T1000 (cell line): ENCODE data around the gene NUDT3.
"Not testable (repeated sequence)": the region's sequence is repeated elsewhere in the genome, so short reads cannot be mapped to it uniquely, and the experiment has no call there.

Experiments used
- DNase-seq: peaks from one replicate; lab custom pipeline; 2025; ENCODE audit warnings: mixed read lengths; lab: John Stamatoyannopoulos, UW

Gene NUDT3

DNA sequence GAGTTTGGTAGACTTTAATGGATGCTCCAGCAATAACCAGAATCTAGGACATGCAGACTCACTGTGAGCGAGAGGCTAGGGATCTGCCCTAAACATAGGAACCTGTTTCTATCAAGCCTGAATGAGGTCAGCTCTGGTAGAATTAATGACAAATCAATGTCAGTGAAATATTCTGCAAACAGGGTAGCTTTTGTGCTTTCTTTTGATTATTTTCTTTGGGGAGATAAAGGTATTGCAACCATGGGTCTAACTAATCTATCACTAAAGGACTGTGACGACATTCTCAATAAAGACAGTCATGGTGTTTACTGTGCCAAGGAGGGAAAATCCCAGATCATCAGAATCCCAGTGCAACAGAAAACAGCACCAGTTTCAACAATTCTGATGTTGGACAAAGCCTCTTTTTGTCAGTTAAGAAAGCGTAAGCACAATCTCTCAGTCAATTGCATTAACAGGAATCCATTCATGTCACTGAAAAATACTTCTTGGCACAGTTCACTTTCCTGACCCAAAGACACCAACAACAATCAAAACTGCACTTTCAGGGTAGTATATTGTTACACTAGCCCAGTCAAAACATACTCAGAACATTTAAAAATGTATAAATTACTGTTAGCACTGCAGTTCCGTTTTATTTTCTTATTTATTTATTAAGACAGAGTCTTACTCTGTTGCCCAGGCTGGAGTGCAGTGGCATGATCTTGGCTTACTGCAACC lies 106.9 kb downstream of the NUDT3 start:
- DNase-seq: no peak

DNA sequence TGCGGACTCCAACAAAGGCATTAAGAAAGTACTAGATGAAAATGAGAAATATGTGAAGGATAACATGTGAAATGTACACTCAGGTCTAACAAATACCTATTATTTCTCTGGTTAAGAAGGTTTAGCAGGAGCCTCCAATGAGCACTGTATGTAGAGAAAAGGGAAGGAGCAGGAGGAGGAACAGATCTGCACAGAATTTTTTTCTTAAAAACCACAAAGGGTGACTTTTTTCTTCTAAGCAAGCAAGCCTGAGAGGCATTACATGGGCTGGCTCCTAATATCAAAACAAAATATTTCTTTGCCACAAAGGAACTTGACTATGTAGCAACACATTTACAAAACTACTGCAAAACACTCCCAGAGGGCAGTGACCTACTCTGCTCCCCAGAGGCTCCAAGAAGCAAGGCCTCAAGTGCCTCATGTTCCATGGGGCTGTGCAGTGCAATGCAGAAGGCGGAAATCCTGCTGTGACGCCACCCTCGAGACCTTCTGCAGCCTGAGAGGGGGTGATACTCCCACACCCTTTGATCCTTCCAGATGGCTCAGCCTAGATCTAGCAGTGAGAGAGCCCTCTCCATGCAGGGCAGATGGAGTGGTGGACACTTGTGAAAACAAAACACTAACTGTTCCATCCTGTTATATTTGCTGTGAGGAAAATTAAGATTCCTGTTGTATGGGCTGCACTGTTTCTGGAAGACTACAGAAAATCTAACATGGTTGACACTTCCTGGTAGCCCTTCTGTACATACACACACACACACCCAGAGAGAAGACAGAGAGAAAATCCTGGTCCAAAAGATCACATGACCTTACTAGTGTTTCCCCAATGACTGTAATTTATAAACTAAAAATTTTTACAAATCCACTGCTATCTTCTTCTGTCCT lies 107.7 kb downstream of the NUDT3 start:
- no peak for DNase-seq

DNA sequence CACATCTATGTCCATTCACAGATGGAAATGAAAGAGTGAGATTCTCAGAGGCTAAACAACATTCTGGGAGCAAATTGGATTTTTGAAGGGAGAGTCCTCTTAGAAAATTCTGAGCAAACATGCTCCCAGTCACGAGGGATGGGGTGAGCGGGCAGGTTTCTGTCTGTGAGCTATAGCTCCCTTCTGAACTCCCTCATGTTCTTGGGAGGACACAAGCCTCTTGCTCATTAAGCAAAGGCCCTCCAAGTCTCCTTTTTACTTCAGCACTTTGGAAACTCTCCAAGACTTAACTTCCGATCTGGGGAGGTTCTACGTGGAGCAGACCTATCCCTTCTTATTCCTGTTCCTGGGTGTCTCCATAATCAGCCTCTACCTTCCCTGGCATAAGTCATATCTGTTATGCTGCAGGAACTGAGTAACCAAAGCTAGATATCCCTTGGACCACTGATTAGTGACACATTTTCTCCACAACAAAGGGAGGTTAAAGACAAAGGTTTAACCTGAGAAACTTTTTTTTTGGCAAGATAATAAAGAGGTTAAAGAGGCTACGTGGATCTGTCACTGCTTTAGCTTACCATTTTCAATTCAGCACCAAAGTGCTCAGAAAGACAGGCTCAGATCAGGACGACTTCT lies 110.7 kb downstream of the NUDT3 start:
- DNase-seq: no peak

DNA sequence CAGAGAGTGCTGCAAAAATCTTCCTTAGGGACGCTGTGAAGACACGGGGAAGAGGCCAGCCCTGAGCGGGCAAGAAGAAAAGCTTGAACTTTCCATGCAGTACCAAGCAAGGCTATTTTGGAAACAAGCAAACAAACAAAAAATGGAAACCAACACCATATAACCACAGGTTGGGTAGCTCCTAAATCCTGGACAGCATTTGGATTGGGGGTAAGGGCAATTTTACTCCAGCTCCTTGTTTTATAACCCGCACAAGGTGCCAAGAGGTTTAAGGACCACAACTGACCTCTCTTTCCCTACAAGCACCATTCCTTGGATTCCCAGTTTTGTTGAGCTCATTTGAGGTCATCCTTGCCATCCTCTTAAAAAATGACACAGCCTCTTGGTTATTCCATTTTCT lies 112.3 kb downstream of the NUDT3 start:
- no peak for DNase-seq

DNA sequence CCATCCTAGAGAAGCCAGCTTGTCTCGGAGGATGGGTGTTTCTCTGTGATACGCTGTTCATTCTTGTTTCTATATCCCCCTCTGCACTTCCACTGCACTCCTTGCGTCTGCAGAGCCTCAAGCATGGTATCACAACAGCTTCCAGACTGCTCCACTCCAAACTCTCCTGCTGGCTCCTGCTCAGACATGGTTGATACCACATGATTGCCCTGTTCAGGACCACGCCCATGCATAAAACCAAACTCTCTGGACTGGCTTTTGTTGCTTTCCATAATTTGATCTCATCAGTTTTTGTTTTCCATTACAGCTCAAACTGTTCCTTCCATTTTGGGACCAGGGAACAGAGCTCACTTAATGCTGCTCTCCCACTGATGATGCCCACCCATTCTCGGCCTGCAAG lies 113.6 kb downstream of the NUDT3 start:
- DNase-seq: no peak

DNA sequence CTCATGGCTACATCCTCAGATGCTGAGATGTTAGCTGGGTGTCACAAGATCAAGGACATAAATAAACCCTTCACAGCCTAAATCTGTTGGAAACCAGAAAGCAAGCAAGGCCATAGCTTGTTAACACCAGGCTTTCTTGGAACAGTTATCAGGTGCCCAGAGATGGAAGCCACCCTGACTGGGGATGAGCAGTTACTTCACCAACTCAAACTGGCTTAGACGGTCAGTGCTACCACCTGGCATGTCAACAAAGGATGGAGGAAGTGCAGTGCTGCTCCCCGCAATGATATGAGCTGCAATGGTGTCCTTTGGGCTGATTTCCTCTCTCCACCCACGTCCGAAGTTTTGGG lies 114.7 kb downstream of the NUDT3 start:
- no peak for DNase-seq

DNA sequence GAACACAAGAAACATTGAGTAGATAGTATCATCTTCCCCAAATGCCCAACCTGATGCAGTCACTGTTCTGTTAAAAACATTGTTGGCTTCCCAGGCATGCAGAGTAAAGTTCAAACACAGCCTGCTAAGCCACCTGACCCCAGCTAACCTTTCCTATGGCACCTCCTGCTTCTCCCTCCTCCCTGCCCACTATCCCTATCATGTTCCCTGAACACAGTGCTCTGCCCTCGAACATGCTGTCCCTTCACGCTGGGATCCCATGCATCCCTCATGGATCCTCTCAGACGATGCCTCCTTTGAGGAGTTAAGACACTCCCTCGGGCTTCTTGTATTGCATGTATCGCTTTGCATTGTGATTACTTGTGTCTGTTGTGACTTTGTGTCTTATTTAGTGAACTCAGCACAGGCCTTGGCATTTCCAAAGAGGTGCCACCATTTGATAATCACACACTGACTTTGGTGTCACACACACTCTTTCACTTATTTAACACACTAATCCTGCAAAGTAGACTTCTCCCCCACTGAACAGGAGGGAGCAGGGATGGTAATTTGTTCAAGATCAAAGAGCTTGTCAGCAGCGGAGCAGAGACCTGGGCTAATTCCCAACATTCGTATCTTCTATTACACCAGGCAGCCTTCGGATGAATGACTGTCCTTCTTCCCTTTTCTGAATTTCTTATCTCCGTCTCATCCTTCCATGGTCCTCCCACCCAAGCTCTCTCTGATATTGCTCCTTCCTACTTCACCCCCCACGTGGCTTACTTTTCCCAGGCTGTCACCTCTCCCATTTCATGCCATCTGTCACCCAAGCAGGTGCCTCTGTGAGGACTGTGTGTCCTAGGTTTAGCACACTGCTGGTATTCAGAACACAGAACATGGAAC lies 115.3 kb downstream of the NUDT3 start:
- DNase-seq: no peak

DNA sequence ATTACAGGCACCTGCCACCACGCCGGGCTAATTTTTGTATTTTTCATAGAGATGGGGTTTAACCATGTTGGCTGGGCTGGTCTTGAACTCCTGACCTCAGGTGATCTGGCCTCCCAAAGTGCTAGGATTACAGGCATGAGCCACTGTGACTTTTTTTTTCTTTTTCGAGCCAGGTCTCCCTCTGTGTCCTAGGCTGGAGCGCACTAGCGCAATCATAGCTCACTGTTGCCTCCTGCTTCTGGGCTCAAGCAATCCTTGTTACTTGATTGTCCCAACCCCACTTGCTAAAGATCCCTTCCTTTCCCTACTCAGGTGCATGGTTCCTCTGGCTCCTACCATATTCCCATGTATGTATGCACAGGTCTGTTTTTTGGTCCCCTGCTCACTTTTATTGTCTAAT lies 116.3 kb downstream of the NUDT3 start:
- DNase-seq: no peak

DNA sequence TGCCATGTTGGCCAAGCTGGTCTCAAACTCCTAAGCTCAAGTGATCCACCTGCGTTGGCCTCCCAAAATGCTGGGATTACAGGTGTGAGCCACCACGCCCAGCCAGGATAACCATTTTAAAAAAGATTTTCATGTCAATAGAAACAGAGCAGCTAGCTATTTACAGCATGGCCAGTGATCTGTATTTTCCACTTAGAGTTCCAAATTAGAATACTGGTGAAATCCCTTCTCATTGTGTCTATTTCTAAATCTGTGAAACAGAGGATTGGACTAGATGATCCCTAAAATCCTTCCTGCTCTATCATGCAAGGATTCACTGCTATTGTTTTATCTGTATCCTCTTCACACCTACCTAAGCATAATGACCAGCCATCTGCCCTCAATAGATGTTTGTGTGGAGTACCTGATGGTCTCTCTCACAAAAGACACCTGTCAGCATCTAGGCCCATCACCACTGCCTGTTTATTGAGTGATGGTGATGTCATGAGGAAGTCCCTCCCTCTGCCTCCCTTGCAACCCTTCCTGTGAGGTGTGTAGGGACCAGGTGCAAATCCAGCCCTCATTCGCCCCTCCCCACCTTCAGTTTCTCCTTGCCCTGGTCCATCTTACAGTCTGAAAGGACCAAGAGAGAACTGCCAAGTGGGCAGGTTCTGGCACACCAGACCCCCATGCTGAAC lies 117.2 kb downstream of the NUDT3 start:
- DNase-seq: no peak

DNA sequence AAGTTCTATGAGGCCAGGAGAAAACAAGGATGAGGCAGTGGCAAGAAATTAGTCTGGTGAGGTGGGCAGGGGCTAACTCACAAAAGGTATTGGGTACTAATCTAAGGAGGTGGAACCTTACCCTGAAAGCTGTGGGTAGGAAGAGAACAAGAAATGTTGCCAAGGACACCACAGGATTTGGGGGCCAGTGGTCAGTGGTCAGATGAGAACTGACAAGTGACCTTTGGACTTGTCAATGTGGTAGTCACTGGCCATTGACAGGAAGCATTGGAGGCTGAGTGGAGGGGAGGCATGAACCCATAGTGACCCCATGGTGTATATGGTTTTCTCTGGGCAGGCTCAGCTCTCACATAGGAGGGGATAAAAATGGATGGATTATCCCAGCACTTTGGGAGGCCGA lies 118.3 kb downstream of the NUDT3 start:
- no peak for DNase-seq

DNA sequence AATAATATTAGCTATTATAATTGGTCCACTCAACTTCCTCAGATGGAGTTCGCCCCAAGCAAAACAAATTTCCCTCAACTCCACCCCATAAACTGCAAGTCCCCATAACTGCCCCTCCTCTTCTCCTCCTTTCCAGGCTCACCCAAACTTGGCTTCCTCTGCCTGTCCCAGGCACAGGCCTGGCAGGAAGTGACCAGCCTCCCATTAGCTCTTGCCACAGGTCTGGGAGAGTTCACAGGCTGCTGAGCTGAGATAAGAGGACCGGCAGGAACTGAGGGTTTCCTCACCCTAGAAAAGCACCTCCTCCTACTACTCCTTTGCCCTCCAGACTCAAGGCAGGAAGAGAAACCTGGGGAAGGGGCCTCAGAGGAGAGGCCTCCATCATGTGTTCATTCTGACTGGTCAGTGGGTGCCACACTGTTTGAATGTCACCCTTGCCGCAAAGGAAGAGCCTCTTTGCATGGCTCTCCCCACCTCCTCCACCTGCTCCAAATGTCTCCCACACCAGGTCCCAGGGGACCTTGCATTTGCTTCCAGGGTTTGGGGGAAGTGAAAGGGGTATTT lies 119.1 kb downstream of the NUDT3 start:
- DNase-seq: no peak

DNA sequence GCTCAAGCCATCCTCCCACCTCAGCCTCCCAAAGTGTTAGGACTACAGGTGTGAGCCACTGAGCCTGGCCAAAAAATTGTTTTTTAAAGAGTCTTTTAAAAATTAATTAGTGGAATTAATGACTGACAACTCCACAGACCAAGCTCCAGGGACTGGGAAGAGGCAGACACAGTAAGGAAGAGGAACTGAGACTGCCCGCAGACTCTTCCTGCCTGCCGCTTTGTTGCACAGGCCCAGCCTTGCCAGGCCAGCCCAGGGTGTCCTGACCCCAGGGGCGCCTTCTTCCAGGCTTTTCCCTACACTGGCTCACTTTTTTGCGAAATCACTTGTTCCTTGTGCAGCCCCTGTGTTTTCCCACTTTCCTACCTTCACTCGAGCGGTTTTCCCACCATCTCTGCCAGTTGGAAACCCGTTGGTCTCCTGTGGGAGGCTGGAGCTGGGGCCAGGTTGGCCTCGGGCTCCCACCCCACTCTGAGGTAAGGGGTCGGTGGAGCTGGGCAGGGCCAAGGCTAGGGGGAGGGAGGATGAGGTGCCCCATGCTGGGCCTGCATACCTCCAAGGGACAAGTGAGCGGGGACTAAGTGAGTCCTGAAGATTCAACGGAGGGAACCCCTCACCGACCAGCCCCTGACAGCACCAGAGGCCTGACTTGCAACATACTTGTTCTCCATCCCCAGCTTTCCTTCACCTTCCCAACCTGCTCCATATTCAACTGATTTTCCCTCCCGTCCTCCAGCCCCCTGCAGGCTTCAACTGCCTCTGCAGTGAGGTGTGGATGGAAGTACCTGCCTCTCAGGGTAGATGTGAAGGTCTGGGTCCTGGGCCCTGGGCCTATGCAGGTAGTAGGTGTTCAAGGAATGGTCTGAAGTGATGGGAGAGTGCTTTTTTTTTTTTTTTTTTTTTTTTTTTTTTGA lies 120.2 kb downstream of the NUDT3 start:
- no peak for DNase-seq

DNA sequence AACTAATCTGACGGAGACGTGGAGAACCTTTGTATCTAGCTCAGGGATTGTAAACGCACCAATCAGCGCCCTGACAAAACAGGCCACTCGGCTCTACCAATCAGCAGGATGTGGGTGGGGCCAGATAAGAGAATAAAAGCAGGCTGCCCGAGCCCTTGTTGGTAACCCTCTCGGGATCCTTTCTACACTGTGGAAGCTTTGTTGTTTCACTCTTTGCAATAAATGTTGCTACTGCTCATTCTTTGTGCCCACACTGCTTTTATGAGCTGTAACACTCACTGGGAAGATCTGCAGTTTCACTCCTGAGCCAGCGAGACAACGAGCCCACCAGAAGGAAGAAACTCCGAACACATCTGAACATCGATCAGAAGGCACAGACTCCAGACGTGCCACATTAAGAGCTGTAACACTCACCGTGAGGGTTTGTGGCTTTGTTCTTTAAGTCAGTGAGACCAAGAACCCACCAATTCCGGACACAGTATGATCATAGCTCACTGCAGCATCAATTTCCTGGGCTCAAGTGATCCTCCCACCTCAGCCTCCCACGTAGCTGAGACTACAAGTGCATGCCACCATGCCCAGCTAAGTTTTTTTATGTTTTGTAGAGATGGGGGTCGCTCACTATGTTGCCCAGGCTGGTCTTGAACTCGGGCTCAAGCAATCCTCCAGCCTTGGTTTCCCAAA lies 122.7 kb downstream of the NUDT3 start:
- not testable (repeated sequence) for DNase-seq

DNA sequence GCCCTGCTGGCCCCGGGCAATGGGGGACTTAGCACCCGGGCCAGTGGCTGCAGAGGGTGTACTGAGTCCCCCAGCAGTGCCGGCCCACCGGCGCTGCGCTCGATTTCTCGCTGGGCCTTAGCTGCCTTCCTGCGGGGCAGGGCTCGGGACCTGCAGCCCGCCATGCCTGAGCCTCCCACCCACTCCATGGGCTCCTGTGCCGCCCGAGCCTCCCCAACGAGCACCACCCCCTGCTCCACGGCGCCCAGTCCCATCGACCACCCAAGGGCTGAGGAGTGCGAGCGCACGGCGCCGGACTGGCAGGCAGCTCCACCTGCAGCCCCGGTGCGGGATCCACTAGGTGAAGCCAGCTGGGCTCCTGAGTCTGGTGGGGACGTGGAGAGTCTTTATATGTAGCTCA lies 123.3 kb downstream of the NUDT3 start:
- not testable (repeated sequence) for DNase-seq

DNA sequence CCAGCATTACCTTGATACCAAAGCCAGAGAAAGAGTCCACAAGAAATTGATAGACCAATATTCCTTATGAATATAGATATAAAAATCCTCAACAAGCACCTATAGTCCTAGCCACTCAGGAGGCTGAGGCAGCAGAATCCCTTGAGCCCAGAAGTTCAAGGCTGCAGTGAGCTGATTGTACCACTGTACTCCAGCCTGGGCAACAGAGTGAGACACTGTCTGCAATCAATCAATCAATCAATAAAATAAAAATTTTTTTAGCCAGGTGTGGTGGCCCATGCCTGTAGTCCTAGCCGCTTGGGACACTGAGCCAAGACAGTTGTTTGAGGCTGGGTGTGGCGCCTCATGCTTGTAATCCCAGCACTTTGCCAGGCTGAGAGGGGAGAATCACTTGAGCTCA lies 124.7 kb downstream of the NUDT3 start:
- no peak for DNase-seq

DNA sequence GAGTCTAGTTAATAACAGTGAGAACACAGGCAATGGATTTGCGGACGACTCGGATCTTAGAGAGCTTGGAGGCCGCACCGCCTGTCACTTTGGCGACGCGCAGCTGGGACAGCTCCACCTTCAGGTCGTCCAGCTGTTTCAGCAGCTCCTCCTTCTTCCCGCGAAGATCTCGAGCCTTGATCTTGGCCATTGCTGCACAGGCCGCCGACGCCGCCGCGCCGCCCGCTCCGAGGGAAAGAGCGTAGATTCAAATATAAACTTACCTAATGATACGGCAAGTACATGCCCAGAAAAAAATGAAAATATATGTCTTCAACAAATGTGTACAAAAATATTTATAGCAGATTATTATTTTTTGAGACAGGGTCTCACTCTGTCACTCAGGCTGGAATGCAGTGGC lies 129.0 kb downstream of the NUDT3 start:
- DNase-seq: not testable (repeated sequence)

DNA sequence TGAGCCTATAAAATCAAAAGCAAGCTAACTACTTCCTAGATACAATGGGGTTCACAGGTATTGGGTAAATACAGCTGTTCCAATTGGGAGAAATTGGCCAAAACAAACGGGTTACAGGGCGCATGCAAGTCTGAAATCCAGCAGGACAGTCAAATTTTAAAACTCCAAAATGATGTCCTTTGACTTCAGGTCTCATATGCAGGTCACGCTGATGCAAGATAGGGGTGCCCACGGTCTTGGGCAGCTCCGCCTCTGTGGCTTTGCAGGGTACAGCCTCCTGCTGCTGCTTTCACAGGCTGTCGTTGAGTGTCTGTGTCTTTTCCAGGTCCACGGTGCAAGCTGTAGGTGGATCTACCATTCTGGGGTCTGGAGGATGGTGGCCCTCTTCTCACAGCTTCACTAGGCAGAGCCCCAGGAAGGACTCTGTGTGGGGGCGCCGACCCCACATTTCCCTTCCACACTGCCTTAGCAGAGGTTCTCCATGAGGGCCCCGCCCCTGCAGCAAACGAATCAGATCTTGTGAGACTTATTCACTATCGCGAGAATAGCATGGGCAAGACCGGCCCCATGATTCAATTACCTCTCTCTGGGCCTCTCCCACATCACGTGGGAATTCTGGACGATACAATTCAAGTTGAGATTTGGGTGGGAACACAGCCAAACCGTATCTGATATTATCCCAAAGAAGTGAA lies 131.7 kb downstream of the NUDT3 start:
- DNase-seq: no peak

DNA sequence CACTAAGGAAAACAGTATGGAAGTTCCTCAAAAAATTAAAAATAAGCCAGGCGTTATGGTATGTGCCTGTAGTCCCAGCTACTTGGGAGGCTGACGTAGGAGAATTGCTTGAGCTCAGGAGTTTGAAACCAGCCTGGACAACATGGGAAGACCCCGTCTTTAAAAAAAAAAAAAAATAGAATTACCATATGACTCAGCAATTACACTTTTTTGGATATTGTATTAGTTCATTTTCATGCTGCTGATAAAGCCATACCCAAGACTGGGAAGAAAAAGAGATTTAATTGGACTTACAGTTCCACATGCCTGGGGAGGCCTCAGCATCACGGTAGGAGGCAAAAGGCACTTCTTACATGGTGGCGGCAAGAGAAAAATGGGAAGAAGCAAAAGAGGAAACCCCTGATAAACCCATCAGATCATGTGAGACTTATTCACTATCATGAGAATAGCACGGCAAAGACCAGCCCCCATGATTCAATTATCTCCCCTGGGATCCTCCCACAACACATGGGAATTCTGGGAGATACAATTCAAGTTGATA lies 132.9 kb downstream of the NUDT3 start:
- DNase-seq: no peak

DNA sequence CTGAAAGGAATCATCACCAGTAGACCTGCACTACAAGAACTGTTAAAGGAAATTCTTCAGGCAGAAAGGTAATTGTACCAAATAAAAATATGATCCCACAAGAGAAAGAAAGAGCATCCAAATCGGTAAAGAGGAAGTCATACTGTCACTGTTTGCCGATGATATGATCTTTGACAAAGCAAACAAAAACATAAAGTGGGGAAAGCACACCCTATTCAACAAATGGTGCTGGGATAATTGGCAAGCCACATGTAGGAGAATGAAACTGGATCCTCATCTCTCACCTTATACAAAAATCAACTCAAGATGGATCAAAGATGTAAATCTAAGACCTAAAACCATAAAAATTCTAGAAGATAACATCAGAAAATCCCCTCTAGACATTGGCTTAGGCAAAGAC lies 140.1 kb downstream of the NUDT3 start:
- not testable (repeated sequence) for DNase-seq
